ENCODE measurements around the gene ITGAE. TPM values are rescaled to one million over a fixed set of nuclear protein-coding genes. Genes with fewer than 3 reads are reported as not detected.

Gene ITGAE
- total and polyA plus RNA-seq, 10 of the 15 experiments (the other 5 are each of a cell fraction or from before 2014, with no cell fraction given) = 13.1 to 161 (median 34.8) TPM

- TF ChIP-seq MEF2A (IDR thresholded peaks at IDR 0.05; ENCODE audit: insufficient read depth, low read depth, low read length) (no peak), CEBPB (IDR thresholded peaks at IDR 0.05; ENCODE audit: borderline replicate concordance in 1 of 2, low read depth in 2 of 2, low read length in 2 of 2) (no peak), PAX8 (IDR thresholded peaks at IDR 0.05) (no peak), ZSCAN29 (IDR thresholded peaks at IDR 0.05) (no peak), SMAD1 (IDR thresholded peaks at IDR 0.05; ENCODE audit: low read depth, partially characterized antibody) (no peak), SRF (IDR thresholded peaks at IDR 0.05; ENCODE audit: low read depth in 2 of 2, low read length in 2 of 2) (no peak), CHD4 (IDR thresholded peaks at IDR 0.05) (no peak)
These were observed 14.9 kb upstream of the ITGAE start (continued) for GRCh38 chr17:3815925-3816324.

DNA sequence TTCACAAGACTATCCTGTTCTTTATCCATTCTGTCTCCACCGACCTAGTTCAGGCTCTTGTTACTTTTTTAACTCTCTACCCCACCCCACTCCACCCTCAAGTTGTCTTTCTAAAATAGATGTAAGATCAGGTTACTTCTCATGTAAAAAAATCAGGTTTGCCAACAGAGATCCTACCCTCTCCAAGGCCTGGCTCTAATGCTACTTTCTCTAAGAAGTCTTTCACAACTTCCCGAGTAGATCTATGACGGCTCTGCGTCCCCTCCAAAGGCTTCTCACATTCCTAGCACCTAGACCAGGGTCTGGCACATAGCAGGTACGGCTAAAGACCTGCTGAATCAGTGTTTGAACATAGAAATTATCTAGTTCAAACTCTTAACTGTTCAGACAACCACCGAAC lies 14.1 kb upstream of the ITGAE start:
- no peak overlapping the region for H2AFZ ChIP-seq (ENCODE audit: control insufficient read depth, low read depth, low read length)
- DNase-seq (ENCODE audit: low read depth, low spot score) (no peak), FAIRE-seq (no peak), ATAC-seq (no peak)
- no peaks in the 10 kb centered on the region for H3K79me2 ChIP-seq (ENCODE audit: control insufficient read depth, insufficient read depth, low read length)
- no peak overlapping the region for H3K27ac ChIP-seq (ENCODE audit: control insufficient read depth, insufficient read depth)
- peaks cover 9% of the 10 kb centered on the region for H3K4me1 ChIP-seq (ENCODE audit: control insufficient read depth, insufficient read depth, low read length)
- H3K9ac ChIP-seq (ENCODE audit: control insufficient read depth, insufficient read depth, low read length) = no peak overlapping the region
- 99% methylated on average over 6 of the region's 6 CpGs for WGBS (ENCODE audit: insufficient coverage, insufficient replicate concordance, low lambda C conversion rate, missing lambda C conversion rate)
- no peak overlapping the region for H3K4me3 ChIP-seq
- BruUV-seq (replicated peaks) = no TSS peak
- in situ Hi-C loops (cut with MboI) = no loop called here
- intact Hi-C loops (cut with micrococcal nuclease; ENCODE audit: unreplicated experiment) = no loop called here
- H4K20me1 ChIP-seq (ENCODE audit: control insufficient read depth, insufficient read depth) = no peaks in the 10 kb centered on the region
- H3K27me3 ChIP-seq (replicated peaks in 1 of 2; ENCODE audit: control insufficient read depth in 2 of 2, insufficient read depth in 2 of 2, low read length in 1 of 2) = no peaks in the 10 kb centered on the region
- POLR2A ChIA-PET = no interaction called here
- CTCF ChIA-PET = interaction anchor here (0.8 to 5.0 kb wide), 3 partner anchors 10 to 77 kb away, joined by 3 to 33 read pairs (median 23); no protein-coding TSS in a partner anchor
- H3K36me3 ChIP-seq (ENCODE audit: control insufficient read depth in 2 of 2, insufficient read depth in 2 of 2, low read length in 1 of 2) = peaks cover 22% of the 10 kb centered on the region in 2 experiments
- SMC1A ChIA-PET (ENCODE audit: uncharacterized antibody, unreplicated experiment) = interaction anchor here (0.5 to 1.7 kb wide), 3 partner anchors 11 to 77 kb away, joined by 3 to 4 read pairs (median 4); no protein-coding TSS in a partner anchor
- RAD21 ChIA-PET (ENCODE audit: unreplicated experiment) = no interaction called here
- no peak overlapping the region for H3K4me2 ChIP-seq (ENCODE audit: control insufficient read depth, insufficient read depth)
- H3K9me3 ChIP-seq (replicated peaks; ENCODE audit: control insufficient read depth, insufficient read depth, low read length) = no peaks in the 10 kb centered on the region
- TF ChIP-seq ZNF207 (IDR thresholded peaks at IDR 0.05; ENCODE audit: borderline replicate concordance) (no peak), ESRRA (IDR thresholded peaks at IDR 0.05; ENCODE audit: low read length) (no peak), GABPA (IDR thresholded peaks at IDR 0.05; ENCODE audit: low read depth) (no peak), KLF5 (IDR thresholded peaks at IDR 0.05; ENCODE audit: partially characterized antibody) (no peak), CREM (IDR thresholded peaks at IDR 0.05; ENCODE audit: low read depth) (no peak), JUNB (IDR thresholded peaks at IDR 0.05) (no peak)
- TF ChIP-seq, protein P1, sequence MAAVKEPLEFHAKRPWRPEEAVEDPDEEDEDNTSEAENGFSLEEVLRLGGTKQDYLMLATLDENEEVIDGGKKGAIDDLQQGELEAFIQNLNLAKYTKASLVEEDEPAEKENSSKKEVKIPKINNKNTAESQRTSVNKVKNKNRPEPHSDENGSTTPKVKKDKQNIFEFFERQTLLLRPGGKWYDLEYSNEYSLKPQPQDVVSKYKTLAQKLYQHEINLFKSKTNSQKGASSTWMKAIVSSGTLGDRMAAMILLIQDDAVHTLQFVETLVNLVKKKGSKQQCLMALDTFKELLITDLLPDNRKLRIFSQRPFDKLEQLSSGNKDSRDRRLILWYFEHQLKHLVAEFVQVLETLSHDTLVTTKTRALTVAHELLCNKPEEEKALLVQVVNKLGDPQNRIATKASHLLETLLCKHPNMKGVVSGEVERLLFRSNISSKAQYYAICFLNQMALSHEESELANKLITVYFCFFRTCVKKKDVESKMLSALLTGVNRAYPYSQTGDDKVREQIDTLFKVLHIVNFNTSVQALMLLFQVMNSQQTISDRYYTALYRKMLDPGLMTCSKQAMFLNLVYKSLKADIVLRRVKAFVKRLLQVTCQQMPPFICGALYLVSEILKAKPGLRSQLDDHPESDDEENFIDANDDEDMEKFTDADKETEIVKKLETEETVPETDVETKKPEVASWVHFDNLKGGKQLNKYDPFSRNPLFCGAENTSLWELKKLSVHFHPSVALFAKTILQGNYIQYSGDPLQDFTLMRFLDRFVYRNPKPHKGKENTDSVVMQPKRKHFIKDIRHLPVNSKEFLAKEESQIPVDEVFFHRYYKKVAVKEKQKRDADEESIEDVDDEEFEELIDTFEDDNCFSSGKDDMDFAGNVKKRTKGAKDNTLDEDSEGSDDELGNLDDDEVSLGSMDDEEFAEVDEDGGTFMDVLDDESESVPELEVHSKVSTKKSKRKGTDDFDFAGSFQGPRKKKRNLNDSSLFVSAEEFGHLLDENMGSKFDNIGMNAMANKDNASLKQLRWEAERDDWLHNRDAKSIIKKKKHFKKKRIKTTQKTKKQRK (IDR thresholded peaks at IDR 0.05; ENCODE audit: low read depth, low read length) = no peak
- TF ChIP-seq, protein P2, sequence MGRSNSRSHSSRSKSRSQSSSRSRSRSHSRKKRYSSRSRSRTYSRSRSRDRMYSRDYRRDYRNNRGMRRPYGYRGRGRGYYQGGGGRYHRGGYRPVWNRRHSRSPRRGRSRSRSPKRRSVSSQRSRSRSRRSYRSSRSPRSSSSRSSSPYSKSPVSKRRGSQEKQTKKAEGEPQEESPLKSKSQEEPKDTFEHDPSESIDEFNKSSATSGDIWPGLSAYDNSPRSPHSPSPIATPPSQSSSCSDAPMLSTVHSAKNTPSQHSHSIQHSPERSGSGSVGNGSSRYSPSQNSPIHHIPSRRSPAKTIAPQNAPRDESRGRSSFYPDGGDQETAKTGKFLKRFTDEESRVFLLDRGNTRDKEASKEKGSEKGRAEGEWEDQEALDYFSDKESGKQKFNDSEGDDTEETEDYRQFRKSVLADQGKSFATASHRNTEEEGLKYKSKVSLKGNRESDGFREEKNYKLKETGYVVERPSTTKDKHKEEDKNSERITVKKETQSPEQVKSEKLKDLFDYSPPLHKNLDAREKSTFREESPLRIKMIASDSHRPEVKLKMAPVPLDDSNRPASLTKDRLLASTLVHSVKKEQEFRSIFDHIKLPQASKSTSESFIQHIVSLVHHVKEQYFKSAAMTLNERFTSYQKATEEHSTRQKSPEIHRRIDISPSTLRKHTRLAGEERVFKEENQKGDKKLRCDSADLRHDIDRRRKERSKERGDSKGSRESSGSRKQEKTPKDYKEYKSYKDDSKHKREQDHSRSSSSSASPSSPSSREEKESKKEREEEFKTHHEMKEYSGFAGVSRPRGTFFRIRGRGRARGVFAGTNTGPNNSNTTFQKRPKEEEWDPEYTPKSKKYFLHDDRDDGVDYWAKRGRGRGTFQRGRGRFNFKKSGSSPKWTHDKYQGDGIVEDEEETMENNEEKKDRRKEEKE (IDR thresholded peaks at IDR 0.05) = no peak

All from GM12878 (cell line).